Caki2 (cell line): ENCODE results near the gene ZNF586. TPM values are rescaled to one million over a fixed set of nuclear protein-coding genes. Genes with fewer than 3 reads are reported as not detected.
"Not testable (repeated sequence)": the region's sequence is repeated elsewhere in the genome, so short reads cannot be mapped to it uniquely, and the experiment has no call there.

Experiments
- DNase-seq: peaks from one replicate; pipeline ENCODE4 v3.0.0-alpha.2; 2015; ENCODE audit warnings: low read depth
- in situ Hi-C: cut with HindIII; loops from 2 replicates; pipeline ENCODE4 v1.10.0; 2016; ENCODE audit warnings: low sequenced_read_pairs, low pct_unique_long_range_greater_than_20kb, mixed read lengths
- total RNA-seq: library from RNA; depleted of rRNA; stranded (reverse); fragments of >200 nt; shearing (Covaris generic); gene quantifications from 2 replicates; pipeline ENCODE4 v1.2.3, GENCODE V29; 2014; ENCODE audit warnings: low replicate concordance; rRNA removed

The ZNF586 gene
- total RNA-seq, result 12.9 and 18.7 TPM in 2 replicates

DNA sequence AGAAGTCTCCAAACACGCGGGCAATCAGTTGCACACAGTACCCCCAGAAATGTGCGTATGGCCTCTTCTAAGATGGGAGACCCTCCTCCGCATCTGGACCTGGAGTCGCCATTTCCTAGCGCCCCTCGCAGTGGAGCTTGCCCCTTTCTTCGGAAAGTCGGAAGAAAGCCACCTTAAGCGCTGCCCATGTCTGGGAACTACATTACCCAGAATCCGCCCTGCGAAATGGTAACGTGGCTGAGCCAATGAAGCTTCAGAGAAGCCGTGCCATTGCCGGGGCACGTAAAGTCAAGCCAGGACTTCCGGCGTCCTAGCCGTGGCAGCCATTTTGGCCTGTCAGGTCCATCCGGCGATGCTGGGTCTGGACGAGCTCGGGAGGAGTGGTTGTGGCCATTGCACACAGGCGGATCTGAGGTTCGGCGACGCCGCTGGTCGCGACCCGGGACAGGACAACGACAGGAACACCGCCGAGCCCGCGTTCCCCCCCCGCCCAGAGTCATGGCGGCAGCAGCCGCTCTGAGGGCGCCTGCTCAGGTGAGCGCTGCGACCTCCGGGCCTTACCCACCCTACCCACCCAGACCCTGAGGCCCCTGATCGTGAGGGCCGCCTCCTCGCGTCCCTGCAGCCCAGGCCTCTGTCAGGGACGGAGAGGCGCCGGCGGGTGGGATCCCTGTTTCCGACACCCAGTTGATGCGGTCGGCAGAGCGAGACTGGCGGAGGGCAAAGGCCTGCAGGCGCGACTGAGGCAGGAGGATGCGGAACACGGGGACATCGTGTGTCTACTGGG, at the start of gene ZNF586:
TSS of gene ZNF586 (plus strand) at position 332 of the 787 bp plus-strand sequence. CDS start at position 499, 167 bp downstream.
- in situ Hi-C loops, result no loop called here
- peak; percentile 80 for DNase-seq

DNA sequence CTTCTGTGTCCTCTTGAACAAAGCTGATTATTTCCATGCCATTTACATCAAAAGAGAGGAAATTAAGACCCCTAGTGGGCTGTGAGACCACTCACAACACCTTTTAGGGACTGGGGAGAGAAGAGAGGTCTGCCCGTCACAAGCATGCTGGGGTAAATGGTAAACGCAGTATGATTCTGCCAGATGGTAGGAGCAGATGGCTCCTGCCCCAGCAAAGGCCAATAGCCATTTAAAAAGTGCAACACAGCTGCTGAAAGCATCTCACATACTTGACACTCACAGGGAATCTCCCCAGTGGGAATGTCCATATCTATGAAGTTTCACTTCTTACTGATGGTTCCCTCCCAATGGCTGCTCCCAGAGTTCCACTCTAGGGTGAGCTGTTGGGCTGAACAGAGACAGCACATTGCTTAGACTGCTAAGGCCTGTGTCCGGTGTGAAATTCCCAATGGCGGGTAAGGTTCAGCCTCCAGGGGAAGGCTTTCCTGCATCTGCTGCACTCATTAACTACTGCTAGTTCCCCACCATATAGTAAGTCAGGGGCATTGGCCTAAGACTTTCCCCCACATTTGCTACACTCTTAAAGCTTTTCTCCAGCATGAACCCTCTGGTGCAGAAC, 49.5 kb upstream of the ZNF586 start:
- in situ Hi-C loops, result no loop called here
- DNase-seq, result no peak

DNA sequence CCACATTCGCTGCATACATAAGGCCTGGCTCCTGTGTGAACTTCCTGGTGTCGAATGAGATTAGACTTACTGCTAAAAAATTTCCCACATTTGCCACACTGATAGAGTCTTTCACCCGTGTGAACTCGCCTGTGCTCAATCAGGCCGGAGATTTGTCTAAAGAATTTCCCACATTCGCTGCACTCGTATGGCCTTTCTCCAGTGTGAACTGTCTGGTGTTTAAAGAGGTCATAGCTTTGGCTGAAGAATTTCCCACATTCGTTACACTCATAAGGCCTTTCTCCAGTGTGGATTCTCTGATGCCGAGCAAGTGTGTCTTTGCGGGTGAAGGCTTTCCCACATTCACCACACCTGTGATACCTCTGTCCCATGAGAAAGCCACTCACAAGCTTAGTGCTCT, 48.6 kb upstream of the ZNF586 start:
- no peak for DNase-seq
- in situ Hi-C loops, result no loop called here

DNA sequence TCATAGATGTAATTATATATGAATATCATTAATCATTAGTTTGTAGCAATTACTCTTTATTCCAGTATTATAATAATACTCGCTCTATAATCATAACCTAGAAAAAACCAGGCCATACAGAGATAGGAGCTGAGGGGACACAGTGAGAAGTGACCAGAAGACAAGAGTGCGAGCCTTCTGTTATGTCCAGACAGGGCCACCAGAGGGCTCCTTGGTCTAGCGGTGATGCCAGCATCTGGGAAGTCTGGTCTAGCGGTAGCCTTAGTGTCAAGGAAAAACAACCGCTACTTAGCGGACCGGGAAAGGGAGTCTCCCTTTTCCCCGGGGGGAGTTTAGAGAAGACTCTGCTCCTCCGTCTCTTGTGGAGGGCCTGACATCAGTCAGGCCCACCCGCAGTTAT, 31.2 kb upstream of the ZNF586 start:
- in situ Hi-C loops, DNase-seq: not testable (repeated sequence)

DNA sequence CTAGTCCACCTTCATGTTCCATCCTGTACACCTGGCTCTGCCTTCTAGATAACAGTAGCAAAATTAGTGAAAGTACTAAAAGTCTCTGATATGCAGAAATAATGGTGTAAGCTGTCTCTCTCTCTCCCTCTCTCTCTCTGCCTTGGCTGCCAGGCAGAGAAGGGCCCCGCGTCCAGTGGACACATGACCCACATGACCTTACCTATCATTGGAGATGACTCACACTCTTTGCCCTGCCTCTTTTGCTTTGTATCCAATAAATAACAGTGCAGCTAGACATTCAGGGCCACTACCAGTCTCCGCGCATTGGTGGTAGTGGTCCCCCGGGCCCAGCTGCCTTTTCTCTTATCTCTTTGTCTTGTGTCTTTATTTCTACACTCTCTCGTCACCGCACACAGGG, 30.7 kb upstream of the ZNF586 start:
- DNase-seq, in situ Hi-C loops: not testable (repeated sequence)

DNA sequence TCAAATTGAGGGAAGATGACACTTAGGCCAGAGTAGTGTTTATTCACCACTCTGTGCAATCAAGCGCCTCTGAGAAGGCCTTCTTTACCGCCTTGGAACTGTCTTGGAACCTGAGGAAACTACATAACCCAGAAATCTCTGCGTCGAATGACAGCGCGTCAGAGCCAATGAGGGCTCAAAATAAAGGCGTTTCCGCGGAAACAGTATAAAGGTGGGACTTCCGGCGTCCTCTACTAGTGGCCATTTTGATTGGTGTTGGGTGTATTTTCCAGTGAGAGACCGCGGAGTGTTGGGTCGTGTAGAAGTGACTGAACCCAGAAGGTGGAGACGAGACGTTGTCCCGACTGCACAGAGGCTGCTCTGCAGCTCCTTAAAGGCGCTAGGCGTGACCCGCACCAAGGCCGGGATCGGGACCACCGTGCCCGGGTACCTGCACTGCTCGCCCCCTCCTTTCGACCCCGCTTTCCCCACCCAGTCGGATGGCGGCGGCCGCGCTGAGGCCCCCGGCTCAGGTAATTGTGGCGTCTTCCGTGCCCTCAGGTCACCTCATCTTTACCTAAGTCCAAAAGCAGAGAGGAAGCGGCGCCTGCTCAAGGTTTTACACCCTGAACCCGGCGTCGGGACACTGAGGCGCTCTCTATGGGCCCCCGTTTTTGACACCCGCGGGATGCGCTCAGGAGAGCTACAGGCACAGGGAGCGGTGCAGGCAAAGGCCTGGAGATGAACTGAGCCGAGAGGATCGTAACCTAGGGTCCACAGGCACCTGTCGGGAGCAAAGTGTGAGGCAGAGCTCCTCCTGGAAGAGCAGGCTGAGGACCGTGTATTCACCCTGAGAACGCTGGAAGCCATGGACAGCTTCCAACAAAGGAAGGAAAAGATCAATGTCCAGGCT, 22.6 kb upstream of the ZNF586 start, which contains the start of gene ZNF776:
TSS of gene ZNF776 (plus strand) at position 236 of the 892 bp plus-strand sequence. CDS start at position 480, 244 bp downstream.
- DNase-seq, result peak; percentile 87
- in situ Hi-C loops, result no loop called here

DNA sequence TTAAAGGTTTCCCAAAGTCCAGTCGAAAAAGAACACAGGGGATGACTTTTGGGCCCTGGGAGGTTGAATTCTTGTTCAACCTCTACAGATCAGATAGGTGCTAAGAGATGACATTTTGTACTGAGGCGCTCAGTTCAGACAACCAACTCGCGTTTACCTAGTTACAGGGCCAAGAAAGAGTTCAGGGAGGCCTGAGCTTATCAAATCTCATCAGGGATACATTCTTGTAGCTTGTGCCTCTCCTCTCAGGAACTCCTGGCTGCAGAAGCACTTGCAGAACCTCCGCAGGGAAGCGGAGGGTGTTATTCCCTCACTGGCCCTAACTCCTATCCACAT, 22.0 kb upstream of the ZNF586 start:
- DNase-seq, result no peak
- in situ Hi-C loops, result no loop called here

DNA sequence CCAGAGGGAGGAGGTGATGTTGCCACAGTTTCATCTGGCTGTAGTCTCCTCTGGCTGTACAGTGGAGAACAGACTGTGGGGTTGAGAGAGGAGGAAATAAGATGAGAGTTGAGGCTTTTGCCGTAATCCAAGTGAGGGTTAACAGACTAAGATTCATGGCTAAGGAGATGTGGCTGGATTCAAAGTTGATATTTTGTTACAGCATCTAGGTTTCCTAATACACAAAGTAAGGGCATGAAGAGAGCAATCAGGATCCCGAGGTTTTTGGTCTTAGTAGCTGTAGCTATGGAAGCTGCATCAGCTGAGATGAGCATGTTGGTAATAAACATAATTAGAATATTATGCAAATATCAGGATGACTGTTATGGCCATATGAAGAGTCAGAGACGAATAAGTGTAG, 21.4 kb upstream of the ZNF586 start:
- in situ Hi-C loops, result no loop called here

DNA sequence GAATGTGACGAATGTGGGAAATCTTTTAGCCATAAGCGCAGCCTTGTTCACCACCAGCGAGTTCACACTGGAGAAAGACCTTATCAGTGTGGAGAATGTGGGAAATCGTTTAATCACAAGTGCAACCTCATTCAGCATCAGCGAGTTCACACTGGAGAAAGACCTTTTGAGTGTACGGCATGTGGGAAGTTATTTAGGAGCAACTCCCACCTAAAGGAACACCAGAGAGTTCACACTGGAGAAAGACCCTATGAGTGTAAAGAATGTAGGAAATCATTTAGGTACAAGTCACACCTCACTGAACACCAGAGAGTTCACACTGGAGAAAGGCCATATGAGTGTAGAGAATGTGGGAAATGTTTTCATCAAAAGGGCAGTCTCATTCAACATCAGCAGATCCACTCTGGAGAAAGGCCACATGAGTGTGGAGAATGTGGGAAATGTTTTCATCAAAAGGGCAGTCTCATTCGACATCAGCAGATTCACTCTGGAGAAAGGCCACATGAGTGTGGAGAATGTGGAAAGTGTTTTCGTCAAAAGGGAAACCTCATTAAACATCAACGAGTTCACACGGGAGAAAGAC, 15.3 kb upstream of the ZNF586 start:
- DNase-seq, result no peak
- in situ Hi-C loops, result no loop called here

More for the DNA sequence above, 21.4 kb upstream of the ZNF586 start:
- DNase-seq, result no peak

DNA sequence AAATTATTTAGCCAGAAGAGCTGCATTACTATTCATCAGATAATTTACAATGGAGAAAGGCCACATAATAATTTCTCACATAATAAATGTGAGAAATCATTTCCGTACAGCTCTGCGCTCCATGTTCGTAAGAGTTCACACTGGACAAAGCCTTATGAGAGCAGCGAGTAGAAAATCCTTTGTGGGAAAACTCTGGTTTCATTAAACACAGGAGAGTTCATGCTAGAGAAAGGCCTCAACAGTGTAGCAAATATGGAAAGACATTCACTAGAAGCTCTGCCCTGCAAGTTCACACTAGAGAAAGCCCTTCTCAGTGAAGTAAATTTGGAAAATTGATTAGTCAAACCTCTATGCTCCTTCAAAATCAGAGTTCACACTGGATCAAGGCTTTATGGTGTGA, 14.4 kb upstream of the ZNF586 start:
- in situ Hi-C loops, result no loop called here
- DNase-seq, result no peak

DNA sequence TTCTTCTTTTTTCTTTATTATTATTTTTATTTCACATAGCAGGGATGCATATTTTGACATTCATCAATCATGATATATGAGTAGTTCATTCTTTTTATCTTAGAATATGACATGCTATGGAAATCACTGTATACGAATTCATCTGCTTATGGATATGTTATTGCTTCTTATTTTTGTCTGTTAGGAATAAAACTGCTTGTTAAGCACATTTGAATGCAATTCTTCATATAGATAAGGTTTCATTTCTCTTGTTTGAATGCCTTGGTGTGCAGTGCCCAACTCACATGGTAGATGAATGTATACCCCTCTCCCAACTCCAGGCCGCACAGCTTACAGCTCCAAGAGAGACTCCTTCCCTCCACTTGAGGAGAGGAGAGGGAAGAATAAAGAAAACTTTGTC, 11.5 kb upstream of the ZNF586 start:
- no peak for DNase-seq
- in situ Hi-C loops, result no loop called here

DNA sequence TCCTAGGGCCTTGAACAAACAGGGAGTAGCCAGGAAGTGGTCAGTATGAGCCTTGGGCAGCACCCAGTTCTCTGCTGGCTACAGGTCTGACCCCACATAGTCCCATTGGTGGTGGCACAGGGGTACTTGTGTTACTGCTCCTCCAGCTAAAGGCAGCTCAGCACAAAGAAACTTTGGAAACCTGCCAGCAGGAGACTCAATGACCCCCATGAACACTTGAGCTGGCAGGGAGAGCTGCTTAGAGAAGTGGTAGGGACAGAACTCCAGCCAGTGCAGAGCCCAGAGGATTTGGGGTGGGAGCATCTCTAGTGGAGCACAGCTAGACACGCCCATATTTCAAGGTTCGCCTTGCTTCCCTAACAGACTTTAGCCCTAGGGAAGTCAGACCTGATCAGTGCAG, 10.4 kb upstream of the ZNF586 start:
- DNase-seq, result no peak
- in situ Hi-C loops, result no loop called here

DNA sequence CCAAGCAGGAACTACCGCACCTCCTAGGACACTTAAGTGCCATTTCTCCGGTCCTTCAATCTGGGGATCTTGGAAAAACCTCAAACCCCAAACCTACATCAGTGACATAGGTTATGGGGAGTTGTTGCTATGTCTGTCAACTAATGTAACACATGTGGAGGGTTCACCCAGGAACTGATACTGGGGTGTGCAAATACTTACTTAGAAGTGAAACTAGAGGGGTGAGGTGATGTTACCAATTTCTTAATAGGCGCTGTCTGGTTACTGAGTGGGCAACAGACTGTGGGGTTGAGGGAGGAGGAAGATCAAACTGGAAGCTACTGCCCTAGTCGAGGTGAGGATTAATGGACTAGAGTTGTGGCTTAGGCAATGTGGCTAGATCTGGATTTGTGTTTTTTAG, 1.9 kb downstream of the ZNF586 start:
- in situ Hi-C loops, result no loop called here

DNA sequence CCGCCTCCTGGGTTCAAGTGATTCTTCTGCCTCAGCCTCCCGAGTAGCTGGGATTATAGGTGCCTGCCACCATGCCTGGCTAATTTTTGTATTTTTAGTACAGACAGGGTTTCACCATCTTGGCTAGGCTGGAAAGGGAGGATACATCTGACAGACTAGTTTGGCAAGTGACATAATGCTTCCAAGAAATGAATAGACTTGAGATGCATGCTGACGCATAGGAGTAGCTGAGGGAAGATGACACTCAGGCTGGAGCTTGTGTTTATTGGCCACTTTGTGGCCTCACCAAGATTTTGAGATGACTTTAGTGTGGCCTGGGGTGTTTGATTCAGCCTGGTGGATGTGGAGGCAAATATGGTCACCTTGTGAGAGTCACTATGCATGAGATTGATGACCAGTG, 4.0 kb downstream of the ZNF586 start:
- no peak for DNase-seq
- in situ Hi-C loops, result no loop called here

More for the DNA sequence above, 1.9 kb downstream of the ZNF586 start:
- no peak for DNase-seq

DNA sequence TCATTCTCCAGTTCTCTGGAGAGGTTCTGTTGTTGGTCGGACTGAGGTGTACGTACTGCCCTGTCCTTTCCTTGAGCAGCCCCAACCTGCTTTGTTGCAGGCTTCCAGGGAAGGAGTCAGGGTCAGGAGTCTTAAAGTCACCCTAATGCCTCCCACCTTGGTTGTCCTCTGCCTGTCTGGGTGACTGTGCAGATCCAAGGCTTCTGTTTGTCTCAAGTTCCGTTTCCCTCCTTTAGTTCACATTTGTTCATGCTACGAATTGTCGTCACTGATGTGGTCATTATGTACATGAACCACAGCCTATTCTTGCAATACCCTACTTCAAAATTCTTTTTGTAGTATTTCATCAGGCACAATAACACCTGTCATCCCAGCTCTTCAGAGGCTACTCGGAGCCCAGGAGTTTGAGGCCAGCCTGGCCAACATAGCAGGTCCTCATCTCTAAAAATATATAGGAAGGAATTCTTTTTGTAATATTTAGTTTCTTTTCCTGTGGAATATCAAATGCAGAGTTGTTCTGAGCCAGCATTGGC, 7.4 kb downstream of the ZNF586 start:
- no peak for DNase-seq
- in situ Hi-C loops, result no loop called here

DNA sequence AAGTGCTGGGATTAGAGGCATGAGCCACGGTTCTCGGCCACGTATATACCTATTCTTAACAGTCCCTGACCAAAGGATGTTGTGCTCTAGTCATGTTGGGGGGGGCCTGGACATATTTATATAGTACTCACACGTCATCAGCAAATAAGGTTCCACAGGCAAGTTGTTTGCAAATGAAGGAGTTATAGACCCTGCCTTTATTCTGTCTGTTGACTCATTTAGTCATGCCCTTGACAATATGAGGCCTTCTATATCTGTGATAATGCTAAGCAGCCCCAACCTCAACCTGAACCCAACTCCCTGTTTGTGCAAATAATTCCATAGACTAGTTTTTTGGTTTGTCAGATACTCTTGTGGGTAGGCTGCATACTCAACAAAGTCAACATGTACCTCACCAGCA, 8.9 kb downstream of the ZNF586 start:
- no peak for DNase-seq
- in situ Hi-C loops, result no loop called here

DNA sequence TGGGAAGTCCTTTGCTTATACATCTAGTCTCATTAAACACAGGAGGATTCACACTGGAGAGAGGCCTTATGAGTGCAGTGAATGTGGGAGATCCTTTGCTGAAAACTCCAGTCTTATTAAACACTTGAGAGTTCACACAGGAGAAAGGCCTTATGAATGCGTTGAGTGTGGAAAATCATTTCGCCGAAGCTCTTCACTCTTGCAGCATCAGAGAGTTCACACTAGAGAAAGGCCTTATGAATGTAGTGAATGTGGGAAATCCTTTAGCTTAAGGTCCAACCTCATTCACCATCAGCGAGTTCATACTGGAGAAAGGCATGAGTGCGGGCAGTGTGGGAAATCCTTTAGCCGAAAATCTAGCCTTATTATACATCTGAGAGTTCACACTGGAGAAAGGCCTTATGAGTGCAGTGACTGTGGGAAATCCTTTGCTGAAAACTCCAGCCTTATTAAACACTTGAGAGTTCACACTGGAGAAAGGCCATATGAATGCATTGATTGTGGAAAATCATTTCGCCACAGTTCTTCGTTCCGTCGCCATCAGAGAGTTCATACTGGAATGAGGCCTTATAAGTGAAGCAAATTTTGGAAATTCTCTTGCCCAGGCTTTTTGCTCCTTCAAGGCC, 9.9 kb downstream of the ZNF586 start:
- no peak for DNase-seq
- in situ Hi-C loops, result no loop called here

DNA sequence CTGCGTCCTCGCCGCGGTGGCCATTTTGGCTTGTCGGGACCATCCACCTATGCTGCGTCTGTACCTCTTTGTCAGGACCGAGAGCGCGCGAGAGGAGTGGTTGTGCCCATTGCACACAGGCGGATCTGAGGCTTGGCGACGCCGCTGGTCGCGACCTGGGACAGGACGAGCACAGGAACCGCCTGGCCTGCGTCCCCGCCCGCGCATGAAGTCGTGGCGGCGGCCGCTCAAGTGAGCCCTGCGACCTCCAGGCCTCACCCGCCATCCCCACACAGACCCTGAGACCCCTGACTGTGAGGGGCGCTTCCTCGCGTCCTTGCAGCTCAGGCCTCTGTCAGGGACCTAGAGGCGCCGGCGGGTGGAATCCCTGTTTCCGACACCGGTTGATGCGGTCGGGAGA, 16.8 kb downstream of the ZNF586 start:
- in situ Hi-C loops, result no loop called here
- DNase-seq, result no peak
